Myocyte (in vitro differentiated cells): ENCODE results near the gene BPIFB1. TPM values are rescaled to one million over a fixed set of nuclear protein-coding genes. Genes with fewer than 3 reads are reported as not detected.

Experiments used
- DNase-seq: peaks from one replicate; pipeline ENCODE4 v3.0.0-alpha.2; 2012; ENCODE audit warnings: low read depth
- total RNA-seq: library from RNA; depleted of rRNA; stranded (reverse); fragments of >200 nt; gene quantifications from 2 replicates; pipeline ENCODE4 v1.2.3, GENCODE V29; 2014

BPIFB1 gene
- total RNA-seq, 1 donor from 2014 or later, result not detected

DNA sequence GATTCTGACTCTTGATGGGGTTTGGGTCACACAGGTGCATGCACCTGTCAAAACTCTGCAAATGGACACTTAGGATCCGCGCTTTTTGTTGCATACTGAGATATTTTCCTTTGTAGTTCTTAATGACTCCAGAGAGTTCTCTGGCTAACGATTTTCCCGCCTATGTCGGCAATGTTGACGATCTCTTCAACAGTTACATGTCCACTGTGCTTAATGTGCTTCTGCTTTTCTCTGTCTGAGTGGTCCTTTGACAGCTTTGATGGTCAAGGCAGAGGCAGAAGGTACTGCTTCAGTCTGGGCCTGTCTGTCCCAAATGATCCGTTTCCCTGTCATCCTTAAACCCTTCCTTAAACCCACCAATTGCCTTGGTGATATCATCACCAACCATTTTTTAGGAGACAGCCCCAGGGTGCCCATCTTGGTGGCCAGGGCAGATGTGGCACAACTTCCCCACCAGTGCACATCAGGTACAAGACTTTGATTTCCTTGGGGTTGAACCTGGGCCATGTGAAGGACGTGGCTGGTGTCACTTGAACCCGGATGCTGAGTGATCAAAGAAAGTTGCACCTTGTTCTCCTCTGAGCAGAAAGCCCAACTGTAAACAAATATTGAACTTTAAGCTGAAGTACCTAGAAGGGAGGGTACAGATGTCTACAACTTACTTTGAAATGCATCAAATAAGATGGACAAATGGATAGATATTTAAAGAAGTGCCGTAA lies 10.7 kb upstream of the BPIFB1 start:
- DNase-seq, result no peak

DNA sequence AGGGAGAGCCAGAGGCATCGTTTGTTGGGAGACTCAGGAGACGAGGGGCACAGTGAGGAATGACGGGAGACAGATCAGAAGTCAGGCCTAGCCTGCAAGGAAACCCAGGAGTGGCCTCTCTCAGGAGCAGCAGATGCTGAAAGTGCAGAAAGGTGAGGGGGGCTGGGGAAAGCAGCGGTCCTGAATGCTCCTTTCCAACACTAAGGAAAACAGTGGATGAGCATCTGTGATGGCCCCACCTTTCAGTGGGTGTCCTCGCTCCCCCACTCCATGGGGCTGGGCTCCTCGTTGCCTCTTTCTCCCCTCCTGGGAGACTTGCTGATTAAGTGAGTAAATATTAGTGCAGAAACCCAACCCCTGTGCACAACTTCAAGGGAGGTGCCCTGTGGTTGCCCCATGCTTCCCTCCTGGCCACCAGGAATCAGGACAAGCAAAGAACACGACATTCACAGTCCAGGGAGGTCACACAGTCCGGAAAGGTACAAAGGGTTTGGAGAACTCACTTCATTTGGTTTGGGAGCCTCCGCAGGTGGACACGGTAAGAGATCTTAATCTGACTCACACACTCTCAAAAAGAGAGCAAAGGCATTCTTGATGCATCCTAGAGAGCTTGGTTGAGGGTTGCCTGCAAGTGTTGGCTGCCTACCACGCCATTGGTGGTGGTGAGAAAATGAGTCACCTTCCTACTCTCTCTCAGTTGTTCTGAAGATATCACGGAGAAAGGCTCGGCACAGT lies 9.7 kb upstream of the BPIFB1 start:
- DNase-seq, result no peak

DNA sequence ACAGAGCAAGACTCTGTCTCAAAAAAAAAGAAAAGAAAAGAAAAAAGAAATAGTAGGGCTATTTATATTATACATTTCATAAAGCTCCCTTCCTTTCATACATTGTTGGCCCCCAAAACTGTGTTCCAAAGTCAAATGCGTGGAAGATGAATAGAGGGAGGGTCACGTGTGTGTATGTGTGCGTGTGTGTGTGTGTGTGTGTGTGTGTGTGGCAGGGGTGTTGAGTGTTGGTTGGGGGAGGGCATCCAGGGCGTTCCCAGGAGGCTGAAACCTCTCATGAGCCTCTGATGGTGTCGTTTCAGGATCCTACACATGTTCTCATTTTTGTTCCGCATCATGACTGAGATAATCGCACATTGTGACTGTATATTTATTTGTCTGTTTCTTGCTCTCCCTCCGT lies 7.8 kb upstream of the BPIFB1 start:
- no peak for DNase-seq

DNA sequence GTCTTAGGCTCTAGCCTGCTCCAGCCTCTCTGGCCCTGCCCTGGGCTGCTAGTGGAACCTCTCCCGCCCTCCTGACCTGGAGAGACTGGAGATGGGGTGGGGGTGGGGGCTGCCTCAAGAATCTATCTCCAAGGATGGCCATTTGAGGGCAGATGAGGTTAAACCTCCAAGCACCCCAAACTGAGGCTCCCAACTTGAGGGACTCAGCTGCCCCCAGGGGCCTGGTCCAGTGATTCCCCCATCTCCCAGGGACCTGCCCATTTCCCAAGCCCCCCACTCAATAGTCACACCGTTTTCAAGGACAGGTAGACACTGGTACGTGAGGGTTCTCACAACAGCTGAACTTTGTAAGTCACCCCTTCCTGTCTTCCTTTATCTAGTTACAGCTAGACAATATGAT lies 7.1 kb upstream of the BPIFB1 start:
- DNase-seq, result no peak

- no peak for DNase-seq
Observed at GRCh38 chr20:33276303-33277113, 6.5 kb upstream of the BPIFB1 start.

- no peak for DNase-seq
Observed at GRCh38 chr20:33277471-33278441, 5.3 kb upstream of the BPIFB1 start.

- DNase-seq, result no peak
Observed at GRCh38 chr20:33278700-33279099, 4.3 kb upstream of the BPIFB1 start.

- no peak for DNase-seq
Observed at GRCh38 chr20:33279261-33279910, 3.6 kb upstream of the BPIFB1 start.

DNA sequence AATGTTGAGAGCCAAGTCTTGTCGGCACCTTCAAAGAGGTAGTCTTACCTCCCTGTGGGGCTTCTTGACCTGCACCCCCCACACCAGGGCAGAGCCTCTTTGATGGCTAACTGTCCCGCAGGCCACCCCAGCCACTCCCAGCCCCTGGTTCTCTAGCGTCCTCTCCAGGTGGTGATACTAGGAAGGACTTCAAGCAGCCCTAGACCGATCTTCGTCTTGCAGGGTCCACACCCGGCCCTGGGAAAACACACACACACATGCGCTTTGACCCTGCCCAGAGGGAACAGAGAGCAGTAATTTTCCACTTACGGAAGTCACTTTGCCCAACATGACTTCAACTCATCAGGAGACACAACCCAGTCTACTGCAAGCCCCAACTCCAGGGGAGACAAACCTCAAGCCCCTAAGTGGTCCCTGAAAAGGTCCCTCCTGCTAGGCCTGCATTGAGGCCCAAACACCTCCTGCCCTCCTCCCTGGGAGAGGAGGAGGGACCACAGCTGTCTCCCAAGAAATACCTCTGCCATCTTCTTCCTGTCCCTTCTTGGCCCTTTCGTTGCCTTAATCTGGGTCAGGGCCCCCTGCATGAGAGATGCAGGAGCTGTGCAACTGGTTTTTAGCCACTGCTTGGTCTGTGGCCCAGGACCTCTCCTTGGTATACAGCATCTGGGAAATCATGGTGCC lies 2.9 kb upstream of the BPIFB1 start:
- no peak for DNase-seq

DNA sequence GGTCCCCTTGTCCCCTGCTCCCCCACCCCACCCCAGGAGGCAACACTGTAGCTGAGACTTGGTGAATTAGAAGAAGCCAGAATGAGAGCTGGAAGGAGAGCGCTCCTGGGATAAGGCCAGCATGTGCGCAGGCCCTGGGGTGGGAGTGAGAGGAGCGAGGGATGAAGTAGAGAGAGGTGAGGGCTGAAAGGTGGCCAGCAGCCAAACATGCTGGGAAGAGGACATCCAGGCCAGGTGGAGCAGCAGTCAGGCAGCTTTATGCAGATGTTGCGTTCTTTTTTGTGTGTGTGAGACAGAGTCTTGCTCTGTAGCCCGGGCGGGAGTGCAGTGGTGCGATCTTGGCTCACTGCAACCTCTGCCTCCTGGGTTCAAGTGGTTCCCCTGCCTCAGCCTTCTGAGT lies 2.2 kb upstream of the BPIFB1 start:
- DNase-seq, result no peak

GRCh38 chr20:33281550-33282146 lies 1.4 kb upstream of the BPIFB1 start:
- no peak for DNase-seq

- no peak for DNase-seq
Observed at GRCh38 chr20:33282196-33282934, 649 bp upstream of the BPIFB1 start.

GRCh38 chr20:33284284-33284683 lies 1.3 kb downstream of the BPIFB1 start:
- no peak for DNase-seq

DNA sequence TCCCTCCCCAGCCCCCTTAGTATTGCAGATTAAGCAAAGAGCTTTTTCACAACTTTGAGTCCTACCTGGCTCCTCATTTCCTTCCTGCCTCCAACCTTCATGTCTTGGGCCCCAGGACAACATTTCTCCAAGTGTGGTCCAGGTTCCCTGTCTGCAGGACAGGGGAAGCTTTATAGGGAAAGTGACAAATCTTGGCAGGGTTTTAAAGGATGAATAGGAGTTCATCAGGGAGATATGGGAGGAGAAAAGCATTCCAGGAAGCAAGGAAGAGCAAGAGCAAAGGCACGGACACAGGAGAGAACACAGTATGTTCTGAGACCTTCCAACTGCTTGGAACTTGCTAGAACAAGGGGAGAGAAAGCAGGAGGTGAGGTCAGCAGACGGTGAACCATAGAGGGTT lies 1.9 kb downstream of the BPIFB1 start:
- DNase-seq, result no peak

- DNase-seq, result no peak
Observed at GRCh38 chr20:33285861-33286495, 3.0 kb downstream of the BPIFB1 start.

DNA sequence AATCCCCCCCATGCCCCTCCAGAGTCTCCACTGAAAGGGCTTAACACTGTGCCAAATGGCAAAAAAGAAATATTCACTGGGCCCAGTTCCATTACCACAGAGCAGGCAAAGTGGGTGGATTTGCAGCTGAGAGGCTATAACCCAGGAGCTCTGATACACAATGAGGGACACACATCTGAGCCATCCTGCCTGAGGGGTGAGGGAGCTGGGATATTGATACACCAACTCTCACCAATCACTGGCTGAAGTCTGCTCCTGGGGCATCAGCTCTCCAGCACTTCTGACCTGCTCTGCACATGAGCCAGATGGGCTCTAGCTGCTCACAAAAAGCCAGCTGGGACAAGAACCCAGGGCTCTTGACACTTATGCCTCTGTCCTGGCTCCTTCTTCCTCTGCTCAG lies 4.9 kb downstream of the BPIFB1 start:
- DNase-seq, result no peak

DNA sequence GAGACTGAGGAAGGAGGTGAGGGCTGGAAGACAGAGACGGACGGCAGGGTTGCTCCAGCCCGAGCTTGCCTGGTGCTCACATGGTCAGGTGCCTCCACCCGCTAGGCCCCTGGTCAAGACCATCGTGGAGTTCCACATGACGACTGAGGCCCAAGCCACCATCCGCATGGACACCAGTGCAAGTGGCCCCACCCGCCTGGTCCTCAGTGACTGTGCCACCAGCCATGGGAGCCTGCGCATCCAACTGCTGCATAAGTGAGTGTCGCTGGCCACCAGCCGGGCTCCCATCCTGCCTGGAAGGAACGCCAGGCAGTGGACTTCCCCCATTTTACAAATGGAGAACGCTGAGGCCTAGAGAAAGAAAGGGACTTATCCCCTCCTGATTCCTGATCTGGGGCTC lies 7.8 kb downstream of the BPIFB1 start:
- DNase-seq, result no peak

DNA sequence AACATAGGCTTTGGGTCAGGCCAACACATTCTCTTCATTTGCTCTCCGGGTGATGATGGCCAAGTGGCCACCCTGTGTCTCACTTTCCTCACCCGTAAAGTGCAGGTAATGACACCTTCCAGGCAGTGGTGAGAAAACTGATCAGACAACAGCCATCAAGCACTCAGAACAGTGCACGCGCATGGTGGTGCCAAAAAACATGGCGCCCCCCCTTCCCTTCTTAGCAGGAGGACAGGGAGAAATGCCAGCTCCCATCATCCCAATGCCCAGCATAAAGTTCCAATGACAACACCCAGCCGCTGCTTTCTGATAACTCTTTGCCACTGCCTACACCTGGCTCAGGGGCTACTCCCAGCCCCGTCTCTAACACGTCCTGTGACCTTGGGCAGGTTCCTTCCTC lies 8.4 kb downstream of the BPIFB1 start:
- no peak for DNase-seq
